Measurements from ENCODE around the gene LMNB1. TPM values are rescaled to one million over a fixed set of nuclear protein-coding genes. Genes with fewer than 3 reads are reported as not detected.
"Not testable (repeated sequence)": the region's sequence is repeated elsewhere in the genome, so short reads cannot be mapped to it uniquely, and the experiment has no call there.

The LMNB1 gene
- total and polyA plus RNA-seq, 2 donors, result 3.3 to 49.1 TPM

GRCh38 chr5:126819253-126819652, 42.3 kb downstream of the LMNB1 start:
- H3K4me1 ChIP-seq (ENCODE audit: insufficient read depth), result no peaks in the 10 kb centered on the region
- 98% methylated on average over 5 of the region's 5 CpGs for WGBS
- no peak for DNase-seq (ENCODE audit: extremely low spot score)
- H3K4me3 ChIP-seq (ENCODE audit: low read depth, low read length), result no peak overlapping the region
- H3K27ac ChIP-seq (ENCODE audit: low read depth), result no peak overlapping the region
- H3K36me3 ChIP-seq (ENCODE audit: insufficient read depth), result peaks cover 2% of the 10 kb centered on the region

- WGBS, result 64% methylated on average over 3 of the region's 3 CpGs
- no peak for DNase-seq (ENCODE audit: extremely low spot score)
- Histone ChIP-seq H3K27ac (ENCODE audit: low read depth) (no peak overlapping the region), H3K36me3 (ENCODE audit: insufficient read depth) (no peaks in the 10 kb centered on the region), H3K4me3 (ENCODE audit: low read depth, low read length) (no peak overlapping the region), H3K4me1 (ENCODE audit: insufficient read depth) (no peaks in the 10 kb centered on the region)
Measured at GRCh38 chr5:126826619-126827215, 49.8 kb downstream of the LMNB1 start.

- no peaks in the 10 kb centered on the region for H3K4me1 ChIP-seq (ENCODE audit: insufficient read depth)
- no peaks in the 10 kb centered on the region for H3K36me3 ChIP-seq (ENCODE audit: insufficient read depth)
- DNase-seq (ENCODE audit: extremely low spot score), result no peak
- no peak overlapping the region for H3K27ac ChIP-seq (ENCODE audit: low read depth)
- H3K4me3 ChIP-seq (ENCODE audit: low read depth, low read length), result no peak overlapping the region
- 88% methylated on average over 5 of the region's 5 CpGs for WGBS
Measured at GRCh38 chr5:126829098-126829497, 52.2 kb downstream of the LMNB1 start.

DNA sequence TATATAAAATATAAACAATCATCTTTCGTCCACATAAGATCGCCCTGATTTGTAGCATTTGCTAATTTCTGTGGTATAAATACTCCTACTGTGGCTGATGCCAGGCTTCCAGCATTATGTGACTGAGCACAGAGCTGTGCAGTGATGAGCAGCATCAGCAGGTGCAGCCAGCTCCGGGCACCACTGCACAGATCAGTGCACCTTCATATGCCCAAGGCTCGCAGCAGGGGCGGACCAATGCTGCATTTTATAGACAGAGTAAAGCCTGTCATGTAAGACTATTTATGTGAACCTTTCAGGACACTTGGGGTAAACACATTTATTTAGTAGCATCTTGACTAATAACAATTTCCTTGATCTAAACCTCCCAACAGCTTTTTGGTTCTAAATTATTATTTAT, 53.1 kb downstream of the LMNB1 start:
- no peak for DNase-seq (ENCODE audit: extremely low spot score)
- no peaks in the 10 kb centered on the region for H3K4me1 ChIP-seq (ENCODE audit: insufficient read depth)
- H3K36me3 ChIP-seq (ENCODE audit: insufficient read depth), result no peaks in the 10 kb centered on the region
- H3K4me3 ChIP-seq (ENCODE audit: low read depth, low read length), result no peak overlapping the region
- WGBS, result 87% methylated on average over 5 of the region's 5 CpGs
- no peak overlapping the region for H3K27ac ChIP-seq (ENCODE audit: low read depth)

- H3K27ac ChIP-seq (ENCODE audit: low read depth), result no peak overlapping the region
- no peaks in the 10 kb centered on the region for H3K36me3 ChIP-seq (ENCODE audit: insufficient read depth)
- 94% methylated on average over 1 of the region's 1 CpG for whole genome bisulfite sequencing
- DNase-seq (ENCODE audit: extremely low spot score), result no peak
- no peak overlapping the region for H3K4me3 ChIP-seq (ENCODE audit: low read depth, low read length)
- no peaks in the 10 kb centered on the region for H3K4me1 ChIP-seq (ENCODE audit: insufficient read depth)
Measured at GRCh38 chr5:126831156-126831555, 54.2 kb downstream of the LMNB1 start.

GRCh38 chr5:126836778-126837177, 59.8 kb downstream of the LMNB1 start:
- no peaks in the 10 kb centered on the region for H3K4me1 ChIP-seq (ENCODE audit: insufficient read depth)
- H3K36me3 ChIP-seq (ENCODE audit: insufficient read depth), result no peaks in the 10 kb centered on the region
- no peak overlapping the region for H3K4me3 ChIP-seq (ENCODE audit: low read depth, low read length)
- 89% methylated on average over 2 of the region's 2 CpGs for WGBS
- no peak overlapping the region for H3K27ac ChIP-seq (ENCODE audit: low read depth)
- no peak for DNase-seq (ENCODE audit: extremely low spot score)

DNA sequence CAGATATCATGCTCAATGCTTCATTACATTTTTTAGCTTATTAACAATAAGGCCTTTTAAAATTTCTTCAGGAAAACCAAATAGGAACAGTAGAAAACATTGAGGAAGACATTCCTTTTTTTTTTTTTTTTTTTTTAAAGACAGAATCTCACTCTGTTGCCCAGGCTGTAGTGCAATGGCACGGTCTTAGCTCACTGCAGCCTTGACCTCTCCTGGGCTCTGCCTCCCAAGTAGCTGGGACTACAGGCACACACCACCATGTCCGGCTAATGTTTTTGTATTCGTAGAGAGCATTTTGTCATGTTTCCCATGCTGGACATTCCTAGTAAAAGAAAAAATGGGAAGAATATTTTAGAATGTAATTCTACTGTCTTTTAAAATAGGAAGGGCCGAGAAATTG, 60.3 kb downstream of the LMNB1 start:
- Histone ChIP-seq H3K27ac (ENCODE audit: low read depth) (no peak overlapping the region), H3K36me3 (ENCODE audit: insufficient read depth) (no peaks in the 10 kb centered on the region), H3K4me1 (ENCODE audit: insufficient read depth) (no peaks in the 10 kb centered on the region), H3K4me3 (ENCODE audit: low read depth, low read length) (no peak overlapping the region)
- 95% methylated on average over 4 of the region's 4 CpGs for WGBS
- no peak for DNase-seq (ENCODE audit: extremely low spot score)

DNA sequence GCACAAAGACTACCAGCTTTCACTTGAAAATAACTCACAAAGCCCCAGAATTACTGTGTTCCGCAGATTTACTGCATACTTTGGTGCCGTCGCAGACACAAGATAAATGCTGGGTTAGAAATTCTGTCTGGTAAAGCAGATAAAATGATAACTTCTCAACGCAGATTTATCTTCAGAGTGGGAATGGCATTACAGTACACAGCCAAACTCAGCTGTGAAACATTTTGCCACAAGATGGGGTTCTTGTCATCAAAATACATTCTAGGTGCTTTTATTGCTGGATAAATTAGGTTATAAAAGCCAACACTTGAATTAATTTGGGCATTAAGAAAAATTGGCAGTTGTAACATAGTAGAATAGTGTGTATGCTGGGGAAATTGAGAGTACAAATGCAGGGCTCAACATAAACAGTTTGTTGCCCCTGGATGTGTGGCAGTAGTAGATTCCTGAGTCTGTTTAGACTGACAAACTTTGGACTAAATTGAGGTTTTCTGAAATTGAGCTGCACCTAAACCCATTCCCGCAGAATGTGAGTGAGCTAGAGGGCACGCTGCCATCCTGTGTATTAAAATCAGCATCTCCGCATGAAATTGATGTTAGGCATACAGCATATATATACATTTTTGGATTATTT, 61.1 kb downstream of the LMNB1 start:
- no peak for DNase-seq (ENCODE audit: extremely low spot score)
- WGBS, result 71% methylated on average over 7 of the region's 7 CpGs
- H3K4me3 ChIP-seq (ENCODE audit: low read depth, low read length), result no peak overlapping the region
- no peak overlapping the region for H3K27ac ChIP-seq (ENCODE audit: low read depth)
- no peaks in the 10 kb centered on the region for H3K4me1 ChIP-seq (ENCODE audit: insufficient read depth)
- H3K36me3 ChIP-seq (ENCODE audit: insufficient read depth), result no peaks in the 10 kb centered on the region

DNA sequence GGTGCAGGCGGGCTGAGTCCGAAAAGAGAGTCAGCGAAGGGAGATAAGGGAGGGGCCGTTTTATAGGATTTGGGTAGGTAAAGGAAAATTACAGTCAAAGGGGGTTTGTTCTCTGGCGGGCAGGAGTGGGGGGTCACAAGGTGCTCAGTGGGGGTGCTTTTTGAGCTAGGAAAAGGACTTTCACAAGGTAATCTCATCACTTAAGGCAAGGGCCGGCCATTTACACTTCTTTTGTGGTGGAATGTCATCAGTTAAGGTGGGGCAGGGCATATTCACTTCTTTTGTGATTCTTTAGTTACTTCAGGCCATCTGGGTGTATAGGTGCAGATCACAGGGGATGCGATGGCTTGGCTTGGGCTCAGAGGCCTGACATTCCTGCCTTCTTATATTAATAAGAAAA, 62.5 kb downstream of the LMNB1 start:
- H3K4me1 ChIP-seq (ENCODE audit: insufficient read depth); DNase-seq (ENCODE audit: extremely low spot score); H3K36me3 ChIP-seq (ENCODE audit: insufficient read depth); H3K4me3 ChIP-seq (ENCODE audit: low read depth, low read length); H3K27ac ChIP-seq (ENCODE audit: low read depth): not testable (repeated sequence)
- WGBS, result 85% methylated on average over 7 of the region's 7 CpGs

GRCh38 chr5:126843375-126843774, 66.4 kb downstream of the LMNB1 start:
- H3K27ac ChIP-seq (ENCODE audit: low read depth); H3K36me3 ChIP-seq (ENCODE audit: insufficient read depth); DNase-seq (ENCODE audit: extremely low spot score); H3K4me3 ChIP-seq (ENCODE audit: low read depth, low read length); H3K4me1 ChIP-seq (ENCODE audit: insufficient read depth): not testable (repeated sequence)
- WGBS, result 63% methylated on average over 11 of the region's 11 CpGs

- not testable (repeated sequence) for H3K36me3 ChIP-seq (ENCODE audit: insufficient read depth); DNase-seq (ENCODE audit: extremely low spot score); H3K4me3 ChIP-seq (ENCODE audit: low read depth, low read length); H3K27ac ChIP-seq (ENCODE audit: low read depth); H3K4me1 ChIP-seq (ENCODE audit: insufficient read depth)
- 47% methylated on average over 14 of the region's 14 CpGs for WGBS
Measured at GRCh38 chr5:126845470-126846070, 68.6 kb downstream of the LMNB1 start.

DNA sequence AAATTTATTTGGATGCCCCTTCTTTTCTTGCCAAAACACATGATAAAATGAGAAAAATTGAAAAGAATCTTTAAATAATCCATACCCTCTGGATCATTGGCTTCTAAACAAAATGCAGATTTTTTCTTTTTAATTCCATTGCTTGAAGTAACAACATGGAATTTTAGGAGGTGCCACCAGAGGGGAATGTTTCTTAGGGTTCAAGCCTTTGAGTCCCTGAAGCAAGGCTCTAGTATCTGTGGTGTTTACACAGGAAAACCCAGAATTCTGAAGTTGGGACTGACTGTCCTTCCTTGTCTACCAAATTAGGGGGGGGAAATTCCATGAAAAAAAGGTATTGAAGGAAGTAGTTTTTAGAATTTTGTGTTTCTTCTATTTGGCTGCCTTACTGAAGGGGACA, 69.4 kb downstream of the LMNB1 start:
- DNase-seq (ENCODE audit: extremely low spot score), result no peak
- H3K27ac ChIP-seq (ENCODE audit: low read depth), result no peak overlapping the region
- H3K4me1 ChIP-seq (ENCODE audit: insufficient read depth), result no peaks in the 10 kb centered on the region
- no peak overlapping the region for H3K4me3 ChIP-seq (ENCODE audit: low read depth, low read length)
- H3K36me3 ChIP-seq (ENCODE audit: insufficient read depth), result no peaks in the 10 kb centered on the region

- Histone ChIP-seq H3K27ac (ENCODE audit: low read depth) (no peak overlapping the region), H3K4me3 (ENCODE audit: low read depth, low read length) (no peak overlapping the region), H3K36me3 (ENCODE audit: insufficient read depth) (no peaks in the 10 kb centered on the region), H3K4me1 (ENCODE audit: insufficient read depth) (no peaks in the 10 kb centered on the region)
- 85% methylated on average over 5 of the region's 5 CpGs for WGBS
- DNase-seq (ENCODE audit: extremely low spot score), result no peak
Measured at GRCh38 chr5:126846744-126847455, 70.0 kb downstream of the LMNB1 start.

- H3K36me3 ChIP-seq (ENCODE audit: insufficient read depth), result no peaks in the 10 kb centered on the region
- 76% methylated on average over 4 of the region's 4 CpGs for WGBS
- H3K4me3 ChIP-seq (ENCODE audit: low read depth, low read length), result no peak overlapping the region
- H3K27ac ChIP-seq (ENCODE audit: low read depth), result no peak overlapping the region
- H3K4me1 ChIP-seq (ENCODE audit: insufficient read depth), result no peaks in the 10 kb centered on the region
- no peak for DNase-seq (ENCODE audit: extremely low spot score)
Measured at GRCh38 chr5:126847456-126847820, 70.5 kb downstream of the LMNB1 start.
